NCI-H2029 treated with DMSO at 0.1 percent for 48 hours (cell line): Measurements from ENCODE around the gene ADAMTSL5.

Experiments used
- DNase-seq: peaks from one replicate; lab custom pipeline; 2025; lab: John Stamatoyannopoulos, UW

ADAMTSL5 gene

GRCh38 chr19:1467215-1467489 is 45.7 kb downstream of the ADAMTSL5 start:
- DNase-seq = no peak

GRCh38 chr19:1466461-1467214 is 46.2 kb downstream of the ADAMTSL5 start:
- no peak for DNase-seq

GRCh38 chr19:1466018-1466460 is 46.8 kb downstream of the ADAMTSL5 start:
- DNase-seq = no peak

GRCh38 chr19:1465191-1466016 is 47.4 kb downstream of the ADAMTSL5 start:
- DNase-seq = no peak

- no peak for DNase-seq
Observed at GRCh38 chr19:1461862-1462261, 51.0 kb downstream of the ADAMTSL5 start.

GRCh38 chr19:1460033-1460995 is 52.5 kb downstream of the ADAMTSL5 start:
- no peak for DNase-seq

GRCh38 chr19:1459479-1459878 is 53.3 kb downstream of the ADAMTSL5 start:
- no peak for DNase-seq

- DNase-seq = no peak
Observed at GRCh38 chr19:1457892-1458291, 54.9 kb downstream of the ADAMTSL5 start.

- no peak for DNase-seq
Observed at GRCh38 chr19:1457031-1457739, 55.6 kb downstream of the ADAMTSL5 start.

GRCh38 chr19:1456121-1456900 is 56.5 kb downstream of the ADAMTSL5 start:
- DNase-seq = no peak

GRCh38 chr19:1455336-1456120 is 57.3 kb downstream of the ADAMTSL5 start:
- peak; percentile 90 for DNase-seq
